ENCODE measurements around the gene SNAPC2.
"Not testable (repeated sequence)": the region's sequence is repeated elsewhere in the genome, so short reads cannot be mapped to it uniquely, and the experiment has no call there.

SNAPC2 gene

DNA sequence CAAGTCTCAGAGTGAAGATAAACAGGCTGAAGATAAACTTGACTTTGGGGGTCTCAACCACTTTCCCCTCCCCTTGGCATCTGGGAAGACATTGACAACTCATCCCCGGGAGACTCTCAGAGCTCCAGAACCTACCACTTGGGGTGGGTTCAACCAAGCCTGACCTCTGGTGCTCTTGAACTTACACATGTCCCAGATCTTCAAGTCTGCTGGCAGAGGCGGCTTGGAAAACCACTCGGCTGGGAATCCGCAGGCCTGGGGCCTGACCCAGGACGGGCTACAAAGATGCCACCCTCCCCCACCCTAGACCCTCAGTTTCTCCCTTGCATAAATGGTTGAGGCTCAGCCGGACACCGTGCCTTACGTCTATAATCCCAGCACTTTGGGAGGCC lies 31.3 kb upstream of the SNAPC2 start:
- DNase-seq (ENCODE audit: low read depth in 2 of 2), result no peak

- DNase-seq (ENCODE audit: low read depth in 2 of 2), result not testable (repeated sequence)
Measured at GRCh38 chr19:7893362-7894101, 26.6 kb upstream of the SNAPC2 start.

DNA sequence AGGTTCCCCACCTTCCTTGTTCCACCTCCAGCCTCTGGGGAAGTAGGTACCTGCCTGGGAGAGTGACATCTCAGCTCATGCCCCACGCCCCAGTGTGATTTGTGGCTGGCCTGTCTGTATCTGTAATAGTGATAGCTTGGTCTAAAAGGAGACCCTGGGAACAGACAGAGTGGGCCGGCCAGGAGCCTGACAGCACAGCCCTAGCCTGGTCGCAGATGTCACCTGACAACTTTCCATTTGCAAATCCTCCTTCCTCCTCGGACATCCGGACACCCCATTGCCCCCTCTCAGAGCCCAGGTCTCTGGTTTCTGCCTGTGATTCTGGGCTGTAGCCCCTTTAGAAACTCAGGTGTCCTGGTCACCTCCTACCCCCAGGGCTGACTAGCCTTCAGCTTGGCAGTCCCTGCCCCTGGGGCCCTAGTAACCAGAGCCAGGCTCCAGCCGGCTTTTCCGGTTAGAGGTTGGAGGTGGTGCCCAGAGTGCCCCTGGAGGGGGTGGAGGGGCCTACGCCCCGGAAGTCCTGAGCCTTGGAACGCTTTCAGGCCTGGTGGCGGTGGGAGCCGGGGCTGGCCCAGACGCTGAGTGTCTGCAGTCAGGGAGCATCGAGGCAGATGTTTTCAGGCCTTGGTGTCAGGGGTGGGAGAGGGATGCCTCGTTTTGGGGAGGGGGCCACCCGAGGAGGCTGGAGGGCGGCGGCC lies 25.4 kb upstream of the SNAPC2 start:
- no peak for DNase-seq (ENCODE audit: low read depth in 2 of 2)

GRCh38 chr19:7895565-7895964 lies 24.6 kb upstream of the SNAPC2 start:
- no peak for DNase-seq (ENCODE audit: low read depth in 2 of 2)

GRCh38 chr19:7897292-7897691 lies 22.8 kb upstream of the SNAPC2 start:
- DNase-seq (ENCODE audit: low read depth in 2 of 2), result no peak

- no peak for DNase-seq (ENCODE audit: low read depth in 2 of 2)
Measured at GRCh38 chr19:7898967-7899366, 21.2 kb upstream of the SNAPC2 start.

DNA sequence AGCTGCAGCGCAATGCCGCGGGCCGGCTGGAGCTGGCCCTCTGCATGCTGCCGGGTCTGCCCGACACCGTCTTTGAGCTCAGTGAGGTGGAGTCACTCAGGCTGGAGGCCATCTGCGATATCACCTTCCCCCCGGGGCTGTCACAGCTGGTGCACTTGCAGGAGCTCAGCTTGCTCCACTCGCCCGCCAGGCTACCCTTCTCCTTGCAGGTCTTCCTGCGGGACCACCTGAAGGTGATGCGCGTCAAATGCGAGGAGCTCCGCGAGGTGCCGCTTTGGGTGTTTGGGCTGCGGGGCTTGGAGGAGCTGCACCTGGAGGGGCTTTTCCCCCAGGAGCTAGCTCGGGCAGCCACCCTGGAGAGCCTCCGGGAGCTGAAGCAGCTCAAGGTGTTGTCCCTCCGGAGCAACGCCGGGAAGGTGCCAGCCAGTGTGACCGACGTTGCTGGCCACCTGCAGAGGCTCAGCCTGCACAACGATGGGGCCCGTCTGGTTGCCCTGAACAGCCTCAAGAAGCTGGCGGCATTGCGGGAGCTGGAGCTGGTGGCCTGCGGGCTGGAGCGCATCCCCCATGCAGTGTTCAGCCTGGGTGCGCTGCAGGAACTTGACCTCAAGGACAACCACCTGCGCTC lies 20.3 kb upstream of the SNAPC2 start:
- no peak for DNase-seq (ENCODE audit: low read depth in 2 of 2)

- no peak for DNase-seq (ENCODE audit: low read depth in 2 of 2)
Measured at GRCh38 chr19:7900401-7900870, 19.7 kb upstream of the SNAPC2 start.

- no peak for DNase-seq (ENCODE audit: low read depth in 2 of 2)
Measured at GRCh38 chr19:7900931-7901330, 19.2 kb upstream of the SNAPC2 start.

GRCh38 chr19:7901337-7901736 lies 18.8 kb upstream of the SNAPC2 start:
- DNase-seq (ENCODE audit: low read depth in 2 of 2), result no peak

- DNase-seq (ENCODE audit: low read depth in 2 of 2), result no peak
Measured at GRCh38 chr19:7902796-7903243, 17.3 kb upstream of the SNAPC2 start.

DNA sequence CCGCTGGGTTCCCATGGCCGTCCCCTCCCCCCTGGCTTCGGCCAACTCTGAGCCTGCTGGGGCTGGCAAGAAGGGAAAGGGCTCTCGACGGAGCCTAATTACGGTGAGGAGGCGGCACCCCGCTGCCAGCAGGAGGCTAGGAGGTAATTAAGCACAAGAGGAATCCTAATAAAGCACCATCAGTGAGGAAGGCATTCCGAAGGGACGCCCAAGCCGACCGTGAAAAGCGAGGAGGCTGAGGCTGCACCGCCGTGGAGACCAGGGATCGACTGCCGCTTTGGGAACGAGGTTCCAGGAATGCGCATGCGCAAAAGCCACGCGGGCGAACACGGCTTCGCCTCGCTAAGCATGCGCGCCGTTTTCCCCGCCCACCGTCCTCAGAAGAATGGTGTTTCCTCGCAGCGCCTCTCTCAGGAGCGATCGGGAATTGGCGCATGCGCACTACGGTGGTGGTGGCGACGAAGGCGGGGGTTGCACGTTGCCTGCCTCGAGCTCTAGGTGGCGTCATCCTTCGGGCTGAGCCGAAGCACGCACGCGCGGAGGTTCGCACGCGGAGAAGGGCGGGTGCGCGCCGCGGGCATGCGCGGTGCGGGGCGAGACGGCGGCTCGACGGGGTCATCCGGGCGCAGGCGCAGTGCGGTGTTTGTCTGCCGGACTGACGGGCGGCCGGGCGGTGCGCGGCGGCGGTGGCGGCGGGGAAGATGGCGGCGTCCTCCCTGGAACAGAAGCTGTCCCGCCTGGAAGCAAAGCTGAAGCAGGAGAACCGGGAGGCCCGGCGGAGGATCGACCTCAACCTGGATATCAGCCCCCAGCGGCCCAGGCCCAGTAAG lies 16.7 kb upstream of the SNAPC2 start, which contains the start of gene MAP2K7:
Gene MAP2K7 (plus strand): TSS at position 634 of the 830 bp plus-strand sequence. CDS start 68 bp downstream, at position 702.
- DNase-seq (ENCODE audit: low read depth in 2 of 2), result peak; percentile 100

DNA sequence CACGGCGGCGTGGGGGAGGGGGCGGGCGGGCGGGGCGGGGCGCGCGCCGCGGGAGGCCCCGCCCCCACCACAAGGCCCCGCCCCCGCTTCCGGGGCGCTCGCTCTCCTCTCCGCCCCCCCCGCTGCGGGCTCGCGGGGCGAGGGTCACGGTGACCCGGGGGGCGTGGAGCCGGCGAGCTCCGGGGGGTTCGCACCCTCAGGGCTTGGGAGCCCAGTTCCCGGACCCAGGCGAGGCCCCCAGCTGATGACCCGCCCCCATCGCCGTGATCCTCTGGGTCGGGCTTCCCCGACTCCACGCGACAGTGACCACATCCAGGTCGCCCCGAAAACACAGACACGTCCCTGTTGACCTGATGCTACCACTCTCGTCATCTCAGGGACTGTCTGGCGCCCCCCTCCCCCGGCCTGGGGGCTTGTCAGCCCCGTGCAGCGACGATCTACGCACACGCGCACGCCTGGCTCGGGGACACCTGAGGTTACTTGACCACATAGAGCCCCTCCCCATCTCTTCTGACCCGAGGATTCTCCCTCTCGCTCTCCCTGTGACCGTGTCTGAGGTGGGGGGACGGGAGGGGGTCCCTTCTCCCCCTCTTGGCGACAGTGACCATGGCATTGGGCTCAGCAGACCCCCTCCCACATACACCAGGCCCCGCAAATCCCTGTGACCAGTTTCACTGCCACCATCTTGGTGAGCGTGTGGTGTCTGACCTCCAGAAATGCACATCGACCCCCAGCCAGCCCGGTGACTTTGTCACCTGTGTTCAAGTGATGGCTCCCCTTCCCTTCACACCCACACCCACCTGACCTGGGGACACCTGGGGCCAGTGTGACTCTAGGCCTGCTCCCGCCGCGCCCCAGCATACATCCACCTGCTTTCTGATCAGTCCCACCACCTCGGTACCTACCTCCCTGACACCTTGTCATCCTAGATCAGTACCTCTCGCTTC lies 15.8 kb upstream of the SNAPC2 start:
- DNase-seq (ENCODE audit: low read depth in 2 of 2), result peak in 1 of 2 donors; percentile 30

GRCh38 chr19:7905268-7905667 lies 14.9 kb upstream of the SNAPC2 start:
- no peak for DNase-seq (ENCODE audit: low read depth in 2 of 2)

DNA sequence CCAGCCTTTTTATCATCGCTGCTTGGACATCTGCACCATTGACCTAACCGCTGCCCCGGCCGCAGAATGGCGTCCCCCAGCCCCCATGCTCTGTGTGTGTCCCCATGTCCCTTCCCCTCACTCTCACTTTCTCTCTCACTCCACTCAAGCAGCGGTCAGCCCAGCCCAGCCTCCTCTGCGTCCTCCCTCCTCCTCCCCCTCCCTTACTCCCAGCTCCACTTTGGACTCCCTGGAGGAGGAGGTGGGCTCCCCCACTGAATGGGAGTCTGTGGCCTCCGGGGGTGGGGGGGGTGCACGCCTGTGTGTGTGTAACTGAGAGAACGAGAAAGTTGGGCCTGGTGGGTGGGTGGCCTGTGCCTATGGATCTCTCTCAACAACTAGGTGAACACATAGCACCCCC lies 14.3 kb upstream of the SNAPC2 start:
- no peak for DNase-seq (ENCODE audit: low read depth in 2 of 2)

- no peak for DNase-seq (ENCODE audit: low read depth in 2 of 2)
Measured at GRCh38 chr19:7907122-7907521, 13.0 kb upstream of the SNAPC2 start.

GRCh38 chr19:7907544-7907943 lies 12.6 kb upstream of the SNAPC2 start:
- no peak for DNase-seq (ENCODE audit: low read depth in 2 of 2)

DNA sequence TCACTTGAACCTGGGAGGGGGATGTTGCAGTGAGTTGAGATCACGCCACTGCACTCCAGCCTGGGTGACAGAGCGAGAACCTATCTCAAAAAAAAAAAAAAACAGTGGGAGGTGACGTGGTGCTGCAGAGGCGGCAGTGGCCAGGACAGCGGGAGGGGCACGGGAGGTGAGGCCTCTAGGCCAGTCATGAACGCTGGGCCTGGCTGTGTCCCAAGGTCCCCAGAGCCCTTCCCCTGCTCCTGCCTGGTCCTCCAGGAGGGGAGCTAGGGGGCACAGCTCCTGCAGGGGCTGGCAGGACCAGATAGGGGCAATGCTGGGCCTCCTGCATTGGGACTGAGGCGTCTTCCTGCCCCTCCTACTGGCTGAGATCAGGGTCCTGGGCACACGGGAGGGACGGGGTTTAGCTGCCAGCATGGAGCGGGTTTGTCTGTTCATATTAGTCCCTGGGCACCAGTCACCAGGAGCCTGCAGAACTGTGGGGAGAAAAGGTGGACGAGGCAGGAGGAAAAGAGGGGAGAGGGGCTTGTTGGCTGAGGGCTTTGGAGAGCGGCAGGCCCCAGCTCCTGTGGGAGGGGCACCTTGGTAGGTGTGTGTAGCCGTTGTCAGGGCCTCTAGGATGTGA lies 11.9 kb upstream of the SNAPC2 start:
- no peak for DNase-seq (ENCODE audit: low read depth in 2 of 2)

- DNase-seq (ENCODE audit: low read depth in 2 of 2), result no peak
Measured at GRCh38 chr19:7908742-7909461, 11.2 kb upstream of the SNAPC2 start.
